ENCODE results near the gene HES3.

Gene HES3

GRCh38 chr1:6243993-6244392 lies at the start of gene HES3:
HES3 (plus strand) TSS chr1:6244179; CDS start chr1:6244366, 187 bp downstream.
- no peak for DNase-seq (ENCODE audit: low spot score)

GRCh38 chr1:6197746-6198427 lies 46.1 kb upstream of the HES3 start:
- no peak for DNase-seq (ENCODE audit: low spot score)

- DNase-seq (ENCODE audit: low spot score), result no peak
Observed at GRCh38 chr1:6198646-6199297, 45.2 kb upstream of the HES3 start.

- DNase-seq (ENCODE audit: low spot score), result peak; percentile 98
Observed at GRCh38 chr1:6199298-6200187, 44.4 kb upstream of the HES3 start, which contains the start of gene RPL22. RPL22 (minus strand) TSS chr1:6199595; CDS start chr1:6199573, 22 bp downstream.

GRCh38 chr1:6200188-6200809 lies 43.7 kb upstream of the HES3 start:
- DNase-seq (ENCODE audit: low spot score), result no peak

GRCh38 chr1:6202256-6202655 lies 41.7 kb upstream of the HES3 start:
- no peak for DNase-seq (ENCODE audit: low spot score)

- peak; percentile 72 for DNase-seq (ENCODE audit: low spot score)
Observed at GRCh38 chr1:6205849-6206519, 38.0 kb upstream of the HES3 start, which contains the start of gene RNF207. RNF207 (plus strand) TSS chr1:6206119; CDS start chr1:6206536, 417 bp downstream.

- no peak for DNase-seq (ENCODE audit: low spot score)
Observed at GRCh38 chr1:6206520-6206855, 37.5 kb upstream of the HES3 start.

GRCh38 chr1:6207075-6207885 lies 36.7 kb upstream of the HES3 start:
- DNase-seq (ENCODE audit: low spot score), result no peak

- no peak for DNase-seq (ENCODE audit: low spot score)
Observed at GRCh38 chr1:6207921-6208320, 36.1 kb upstream of the HES3 start.

GRCh38 chr1:6208723-6209660 lies 35.0 kb upstream of the HES3 start:
- peak; percentile 89 for DNase-seq (ENCODE audit: low spot score)

- DNase-seq (ENCODE audit: low spot score), result no peak
Observed at GRCh38 chr1:6209661-6210580, 34.1 kb upstream of the HES3 start.

GRCh38 chr1:6210591-6211355 lies 33.2 kb upstream of the HES3 start:
- DNase-seq (ENCODE audit: low spot score), result no peak

GRCh38 chr1:6211731-6212130 lies 32.2 kb upstream of the HES3 start:
- no peak for DNase-seq (ENCODE audit: low spot score)

- no peak for DNase-seq (ENCODE audit: low spot score)
Observed at GRCh38 chr1:6212193-6212959, 31.6 kb upstream of the HES3 start.

GRCh38 chr1:6218375-6219164 lies 25.4 kb upstream of the HES3 start:
- DNase-seq (ENCODE audit: low spot score), result no peak
